Effector memory CD4-positive, alpha-beta T cell (primary cell): ENCODE results near the gene NOS1AP.
"Not testable (repeated sequence)": the region's sequence is repeated elsewhere in the genome, so short reads cannot be mapped to it uniquely, and the experiment has no call there.

ENCODE experiments used
- DNase-seq, 3 donors: peaks; one replicate each; pipeline ENCODE4 v3.0.0-alpha.2; 2020
- H3K27ac ChIP-seq: 2 replicates; pipeline ENCODE4 v1.7.0; 2013; ENCODE audit warnings: mild to moderate bottlenecking, low read length, moderate library complexity; ENCODE audit not compliant: insufficient read depth, poor library complexity, severe bottlenecking
- H3K27me3 ChIP-seq: replicated peaks from 2 replicates; pipeline ENCODE4 v1.7.0; 2013; ENCODE audit warnings: mild to moderate bottlenecking, low read length; ENCODE audit not compliant: insufficient read depth, control insufficient read depth, poor library complexity, severe bottlenecking
- H3K36me3 ChIP-seq: 2 replicates; pipeline ENCODE4 v1.7.0; 2013; ENCODE audit warnings: mild to moderate bottlenecking, low read length, moderate library complexity; ENCODE audit not compliant: control insufficient read depth, insufficient read depth
- H3K4me1 ChIP-seq: 2 replicates; pipeline ENCODE4 v1.7.0; 2013; ENCODE audit warnings: low read length, mild to moderate bottlenecking; ENCODE audit not compliant: control insufficient read depth, insufficient read depth, poor library complexity, severe bottlenecking
- H3K4me3 ChIP-seq: 2 replicates; pipeline ENCODE4 v1.7.0; 2013; ENCODE audit warnings: low read length, low read depth, mild to moderate bottlenecking; ENCODE audit not compliant: insufficient read depth, poor library complexity, severe bottlenecking
- H3K9me3 ChIP-seq: 2 replicates; pipeline ENCODE4 v1.7.0; 2013; ENCODE audit warnings: mild to moderate bottlenecking, low read length, moderate library complexity; ENCODE audit not compliant: control insufficient read depth

NOS1AP gene

DNA sequence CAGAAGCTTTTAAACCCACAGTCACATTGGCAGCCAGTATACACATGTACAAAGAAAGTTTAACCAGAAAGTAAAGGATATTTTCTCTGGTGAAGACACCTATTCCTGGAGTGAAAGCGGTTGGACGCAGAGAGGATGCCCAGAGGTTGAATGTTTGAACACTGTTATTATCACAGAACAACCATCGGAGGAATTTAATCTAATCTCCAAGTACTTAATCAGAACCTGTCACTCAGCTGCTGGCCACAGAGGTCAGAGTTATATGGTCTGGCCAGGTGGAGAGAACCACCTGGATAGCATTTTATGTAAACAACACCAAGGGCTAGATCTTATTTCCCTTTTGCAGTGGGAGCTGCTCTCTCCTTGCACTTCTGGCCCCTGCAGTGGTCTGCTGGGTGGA, 277.8 kb downstream of the NOS1AP start:
- Histone ChIP-seq H3K9me3 (no peaks in the 10 kb centered on the region), H3K27ac (no peak overlapping the region), H3K36me3 (no peaks in the 10 kb centered on the region), H3K4me3 (no peak overlapping the region), H3K27me3 (no peaks in the 10 kb centered on the region), H3K4me1 (no peaks in the 10 kb centered on the region)
- no peak for DNase-seq

DNA sequence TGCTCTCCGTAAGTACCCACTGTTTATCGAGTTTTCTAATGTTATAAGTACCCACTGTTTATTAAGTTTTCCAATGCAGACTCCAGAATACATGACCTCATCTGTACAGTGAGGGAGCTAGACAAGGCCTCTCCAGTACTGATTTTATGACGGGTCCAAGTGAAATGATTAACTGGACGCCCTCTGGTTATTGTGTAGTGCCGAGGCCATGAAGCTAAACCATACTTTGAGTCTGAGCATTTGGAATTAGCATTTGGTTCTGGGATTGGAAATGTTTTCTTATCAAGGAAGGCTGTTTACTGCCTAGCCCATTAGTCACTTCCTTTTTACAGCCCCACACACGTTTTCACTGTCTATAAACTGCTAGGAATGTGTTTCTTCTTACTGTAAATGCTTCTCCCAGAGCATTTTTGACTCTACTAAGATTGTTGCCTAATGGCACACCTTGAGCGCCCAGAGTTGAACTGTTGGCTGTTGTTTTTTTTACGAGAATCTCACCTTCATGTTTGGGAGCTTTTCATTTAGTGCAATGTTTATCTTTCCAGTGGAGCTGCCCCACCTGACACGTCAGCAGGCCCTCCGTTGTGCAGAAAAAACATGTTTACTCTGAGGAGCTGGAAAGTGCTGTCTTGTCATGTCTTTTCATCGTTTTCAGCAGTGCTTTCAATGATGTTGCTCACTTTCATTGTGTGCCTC, 280.3 kb downstream of the NOS1AP start:
- H3K4me1 ChIP-seq = no peaks in the 10 kb centered on the region
- no peaks in the 10 kb centered on the region for H3K36me3 ChIP-seq
- H3K27me3 ChIP-seq = no peaks in the 10 kb centered on the region
- H3K9me3 ChIP-seq = no peaks in the 10 kb centered on the region
- DNase-seq = no peak
- no peak overlapping the region for H3K27ac ChIP-seq
- H3K4me3 ChIP-seq = no peak overlapping the region

DNA sequence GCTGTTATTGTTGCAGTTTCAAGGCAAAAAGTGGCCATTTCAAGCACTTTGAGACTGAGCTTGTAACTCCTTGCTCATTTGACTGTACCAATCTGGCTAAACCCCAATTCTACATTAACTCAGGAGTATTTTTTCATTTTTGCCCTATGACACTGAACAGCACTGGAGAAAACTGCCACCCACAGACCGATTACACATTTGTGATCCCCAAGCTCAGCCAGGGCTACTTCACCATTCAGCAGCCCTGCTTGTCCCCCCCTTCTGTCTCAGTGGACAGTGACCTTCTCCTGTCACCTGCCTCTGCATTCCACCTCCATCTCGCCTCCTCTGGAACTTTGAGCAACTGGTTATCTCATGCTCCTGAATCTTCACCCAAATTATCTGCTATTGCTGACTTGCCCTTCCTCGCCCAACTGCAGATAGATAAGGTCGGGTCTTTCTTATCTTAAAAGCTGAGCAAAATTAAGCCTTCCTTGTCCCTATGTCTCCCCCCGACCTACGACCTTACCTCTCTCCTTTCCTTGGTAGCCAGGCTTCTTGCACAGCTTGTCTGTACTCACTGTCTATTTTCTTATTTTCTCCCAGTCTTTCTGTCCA, 281.9 kb downstream of the NOS1AP start:
- H3K27me3 ChIP-seq = no peaks in the 10 kb centered on the region
- H3K4me3 ChIP-seq = no peak overlapping the region
- DNase-seq = no peak
- H3K36me3 ChIP-seq = no peaks in the 10 kb centered on the region
- H3K9me3 ChIP-seq = no peaks in the 10 kb centered on the region
- no peaks in the 10 kb centered on the region for H3K4me1 ChIP-seq
- no peak overlapping the region for H3K27ac ChIP-seq

DNA sequence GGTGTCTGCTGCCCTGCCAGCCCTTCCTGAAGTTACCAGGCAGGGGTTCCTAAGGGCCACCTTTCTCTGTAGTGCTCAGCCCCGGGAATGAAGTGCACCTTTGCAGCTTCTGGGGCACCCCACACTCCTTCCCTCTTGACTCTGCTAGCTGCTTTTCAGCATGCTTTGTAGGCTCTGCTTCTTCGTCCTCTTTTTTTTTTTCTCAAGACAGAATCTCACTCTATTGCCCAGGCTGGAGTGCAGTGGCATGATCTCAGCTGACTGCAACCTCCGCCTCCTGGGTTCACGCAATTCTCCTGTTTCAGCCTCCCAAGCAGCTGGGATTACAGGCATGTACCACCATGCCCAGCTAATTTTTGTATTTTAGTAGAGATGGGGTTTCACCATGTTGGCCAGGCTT, 282.4 kb downstream of the NOS1AP start:
- not testable (repeated sequence) for H3K27ac ChIP-seq, H3K4me1 ChIP-seq, H3K27me3 ChIP-seq, H3K36me3 ChIP-seq, H3K9me3 ChIP-seq, H3K4me3 ChIP-seq, DNase-seq

DNA sequence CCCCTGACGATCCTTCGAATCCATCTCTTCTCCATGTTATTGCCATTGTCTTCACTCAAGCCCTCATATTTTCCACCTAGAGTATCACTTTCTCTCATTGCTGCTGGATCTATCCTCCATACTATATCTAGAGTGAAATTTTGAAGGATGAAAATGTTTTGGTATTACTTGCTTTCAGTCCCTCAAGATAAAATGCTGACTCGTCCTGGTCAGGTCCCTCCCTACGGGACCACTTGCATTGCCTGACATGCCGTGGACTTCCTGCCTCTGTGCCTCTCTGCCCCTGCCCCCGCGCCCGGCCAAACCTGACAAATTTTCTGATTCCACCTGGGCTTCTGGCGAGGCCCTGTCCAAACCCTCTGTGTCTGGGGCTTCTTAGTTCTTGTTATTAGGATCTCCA, 283.6 kb downstream of the NOS1AP start:
- no peak overlapping the region for H3K4me3 ChIP-seq
- no peak for DNase-seq
- no peaks in the 10 kb centered on the region for H3K4me1 ChIP-seq
- H3K27ac ChIP-seq = no peak overlapping the region
- no peaks in the 10 kb centered on the region for H3K36me3 ChIP-seq
- H3K9me3 ChIP-seq = no peaks in the 10 kb centered on the region
- no peaks in the 10 kb centered on the region for H3K27me3 ChIP-seq

DNA sequence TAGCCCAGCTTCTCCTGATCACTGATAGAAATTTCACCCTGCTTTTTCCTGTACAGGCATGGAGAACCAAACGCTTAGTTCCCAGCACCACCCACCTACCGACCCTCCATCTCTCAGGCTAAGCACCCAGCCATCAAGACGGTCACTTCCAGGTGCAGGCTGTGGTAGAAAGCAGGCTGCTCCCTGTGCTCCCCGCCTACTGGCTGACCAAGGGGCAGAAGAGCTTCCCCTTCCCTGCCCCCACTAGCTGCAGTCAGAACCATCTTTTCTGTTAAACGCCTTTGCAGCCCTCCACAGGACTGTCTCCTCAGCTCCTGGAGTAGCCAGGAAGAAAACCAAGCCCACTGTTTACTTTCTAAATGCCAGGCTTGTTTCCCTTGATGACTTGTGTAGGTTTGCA, 284.2 kb downstream of the NOS1AP start:
- no peak for DNase-seq
- no peaks in the 10 kb centered on the region for H3K9me3 ChIP-seq
- no peaks in the 10 kb centered on the region for H3K27me3 ChIP-seq
- no peak overlapping the region for H3K4me3 ChIP-seq
- H3K36me3 ChIP-seq = no peaks in the 10 kb centered on the region
- no peaks in the 10 kb centered on the region for H3K4me1 ChIP-seq
- no peak overlapping the region for H3K27ac ChIP-seq

DNA sequence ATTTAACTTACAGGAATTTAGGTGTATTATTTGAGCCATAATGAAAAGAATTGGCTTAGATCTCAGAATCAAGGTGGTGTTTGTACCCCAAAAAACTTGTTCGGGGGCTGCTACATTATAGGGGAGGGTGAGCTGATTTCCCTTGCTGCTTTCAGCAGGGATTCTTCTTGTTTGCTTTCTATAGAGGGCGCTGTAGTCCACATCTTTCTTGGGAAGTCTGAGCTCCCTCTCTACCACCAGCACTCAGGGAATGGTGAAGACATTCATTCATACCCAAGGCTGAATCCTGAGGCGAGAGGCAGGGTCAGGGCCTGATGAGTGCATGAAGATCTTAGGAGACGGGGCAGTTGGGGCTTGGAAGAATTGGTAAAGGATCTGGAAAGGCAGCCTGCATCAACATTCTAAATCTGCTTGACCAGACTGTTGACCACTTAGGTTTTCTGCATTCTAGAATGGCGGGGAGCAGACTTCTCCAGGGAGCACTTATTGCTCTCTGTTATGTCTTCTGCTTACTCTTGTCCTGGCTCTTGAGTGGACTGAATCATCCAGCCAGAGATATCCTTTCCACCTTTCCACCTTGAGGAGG, 288.3 kb downstream of the NOS1AP start:
- no peaks in the 10 kb centered on the region for H3K27me3 ChIP-seq
- H3K4me1 ChIP-seq = no peaks in the 10 kb centered on the region
- no peak overlapping the region for H3K27ac ChIP-seq
- no peaks in the 10 kb centered on the region for H3K36me3 ChIP-seq
- DNase-seq = no peak
- no peaks in the 10 kb centered on the region for H3K9me3 ChIP-seq
- no peak overlapping the region for H3K4me3 ChIP-seq

DNA sequence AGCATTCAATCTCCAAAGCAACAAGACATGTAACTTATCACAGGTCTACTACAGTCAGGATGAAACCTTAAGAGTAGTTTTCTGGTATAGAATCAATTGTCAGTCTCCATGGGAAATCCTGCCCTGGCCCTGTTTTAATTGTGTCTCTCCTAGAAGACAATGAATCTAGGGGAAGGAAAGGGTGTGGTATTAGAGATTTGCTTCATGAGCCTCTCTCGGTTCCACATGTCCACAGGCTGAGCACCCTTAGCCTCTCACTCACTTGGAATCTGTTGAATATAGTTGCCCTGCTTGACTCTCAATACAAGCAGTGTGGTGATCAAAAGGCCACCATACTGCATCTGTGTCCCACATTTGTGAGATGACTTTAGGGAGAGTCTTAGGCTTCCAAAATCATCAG, 289.4 kb downstream of the NOS1AP start:
- Histone ChIP-seq H3K36me3 (no peaks in the 10 kb centered on the region), H3K4me1 (no peaks in the 10 kb centered on the region), H3K9me3 (no peaks in the 10 kb centered on the region), H3K4me3 (no peak overlapping the region), H3K27ac (no peak overlapping the region), H3K27me3 (no peaks in the 10 kb centered on the region)
- no peak for DNase-seq

DNA sequence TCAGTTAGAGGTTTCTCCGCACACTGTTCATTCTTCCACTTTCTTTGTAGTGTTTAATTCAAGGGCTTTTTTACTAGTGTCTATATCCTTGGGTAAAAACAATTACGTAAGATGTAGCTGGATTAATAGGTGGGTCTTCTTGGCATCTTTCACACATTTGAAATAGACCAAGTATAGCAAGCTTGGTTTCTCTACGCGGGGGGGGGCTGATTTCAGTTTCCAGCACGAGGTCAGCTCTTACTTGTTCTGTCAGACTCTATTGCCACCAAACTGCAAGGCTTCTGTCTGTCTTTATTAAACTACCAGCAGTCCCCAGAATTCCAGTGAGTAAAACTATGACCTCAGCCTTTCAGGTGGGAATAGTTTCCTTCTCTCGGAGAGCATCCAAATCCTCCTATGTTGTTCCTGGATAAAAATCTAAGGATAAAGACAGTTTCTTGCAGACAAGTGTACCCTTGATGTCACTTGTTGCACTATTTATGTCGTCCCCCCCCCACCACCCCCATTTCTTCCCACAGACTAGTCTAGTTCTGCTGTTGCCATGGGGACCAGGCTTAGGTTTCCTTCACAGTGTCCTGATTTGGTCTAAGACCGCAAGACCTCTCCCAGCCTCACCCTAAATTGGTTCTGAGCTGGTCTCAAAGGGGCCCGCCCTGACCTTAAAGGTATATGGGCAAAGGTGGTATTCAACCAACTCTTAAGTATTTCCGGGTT, 290.2 kb downstream of the NOS1AP start:
- no peak overlapping the region for H3K4me3 ChIP-seq
- no peaks in the 10 kb centered on the region for H3K9me3 ChIP-seq
- no peak for DNase-seq
- H3K36me3 ChIP-seq = no peaks in the 10 kb centered on the region
- no peaks in the 10 kb centered on the region for H3K4me1 ChIP-seq
- H3K27me3 ChIP-seq = no peaks in the 10 kb centered on the region
- H3K27ac ChIP-seq = no peak overlapping the region
